GF-D8 (cell line): Measurements from ENCODE around the gene OPRD1.
A peak's percentile ranks its signal among the peaks of the same experiment; 100 is the strongest.

Source experiments
- DNase-seq: peaks from one replicate; lab custom pipeline; 2025; lab: John Stamatoyannopoulos, UW

OPRD1 gene

DNA sequence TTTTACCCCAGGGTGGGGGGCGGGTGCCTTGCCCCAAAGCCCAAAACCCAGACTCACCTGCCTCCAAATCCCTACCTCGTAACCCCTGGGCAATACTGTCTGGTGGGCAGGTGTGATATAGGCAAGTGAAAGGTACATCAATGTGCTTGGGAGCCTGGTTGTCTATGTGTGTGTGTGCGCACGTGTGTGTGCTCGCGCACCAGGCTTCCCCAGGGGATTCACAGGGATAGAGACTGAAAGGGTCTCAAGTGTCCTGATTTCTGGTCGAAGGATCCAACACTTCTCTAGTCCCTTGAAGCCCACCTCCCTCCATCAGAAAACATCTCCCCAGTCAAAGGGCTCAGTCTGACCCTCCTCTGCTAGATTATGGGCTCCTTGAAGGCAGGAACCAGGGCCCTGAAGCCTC is 73.5 kb downstream of the OPRD1 start:
- no peak for DNase-seq

- peak; percentile 15 for DNase-seq
Measured at GRCh38 chr1:28885977-28886730, 74.2 kb downstream of the OPRD1 start.

DNA sequence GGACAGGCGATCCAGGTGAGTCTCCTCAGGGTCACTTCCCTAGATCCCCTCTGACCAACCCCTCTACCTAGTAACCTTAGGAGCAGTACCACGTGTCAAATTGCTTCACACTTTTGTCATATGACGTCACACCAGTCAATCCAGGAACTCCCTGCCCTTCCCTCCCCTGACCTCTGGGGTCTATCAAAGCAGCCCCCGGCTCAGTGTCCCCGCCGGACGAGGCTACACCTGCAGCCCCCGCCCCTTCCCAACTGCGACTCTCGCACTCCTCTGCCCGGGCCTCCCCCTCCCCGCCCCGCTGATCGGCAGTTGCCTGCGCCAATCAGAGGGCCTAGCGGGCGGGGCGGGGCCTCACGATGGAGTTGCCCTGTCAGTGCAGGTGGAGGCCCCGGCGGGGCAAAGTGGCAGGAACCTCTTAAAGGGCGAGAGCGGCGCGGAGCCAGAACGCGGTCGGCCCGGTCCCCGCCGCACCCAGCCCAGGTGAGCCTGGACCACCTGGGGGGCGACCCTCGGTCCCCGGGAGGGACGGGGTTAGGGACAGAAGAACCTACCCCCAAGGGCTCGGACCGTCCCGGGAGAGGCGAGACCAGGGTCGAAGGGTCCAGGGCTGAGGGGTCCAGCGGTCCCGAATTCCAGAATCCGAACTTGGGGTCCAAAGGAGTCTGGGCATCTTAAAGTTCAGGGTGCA is 74.9 kb downstream of the OPRD1 start:
- DNase-seq, result peak; percentile 63

- DNase-seq, result peak; percentile 30
Measured at GRCh38 chr1:28887419-28887834, 75.5 kb downstream of the OPRD1 start.

- no peak for DNase-seq
Measured at GRCh38 chr1:28887835-28888682, 76.1 kb downstream of the OPRD1 start.

DNA sequence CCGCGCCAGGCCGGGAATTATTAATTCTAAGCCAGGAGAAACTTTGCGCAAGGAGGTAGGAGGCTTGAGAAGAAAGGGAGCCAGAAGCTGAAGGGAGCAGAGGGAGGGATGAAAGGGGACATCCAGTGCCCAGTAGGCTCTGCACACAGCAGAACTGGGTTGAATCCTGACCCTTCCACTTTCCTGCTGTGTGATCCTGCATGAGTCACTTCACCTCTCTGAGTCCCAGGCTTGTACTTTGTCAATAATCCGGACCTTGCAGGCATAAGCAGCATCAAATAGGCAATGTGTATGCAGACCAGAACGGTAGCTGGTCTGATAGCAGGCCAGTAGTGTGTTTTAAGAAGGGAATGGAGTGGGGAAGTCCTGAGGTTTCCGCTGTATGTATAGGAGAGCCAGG is 76.9 kb downstream of the OPRD1 start:
- no peak for DNase-seq

DNA sequence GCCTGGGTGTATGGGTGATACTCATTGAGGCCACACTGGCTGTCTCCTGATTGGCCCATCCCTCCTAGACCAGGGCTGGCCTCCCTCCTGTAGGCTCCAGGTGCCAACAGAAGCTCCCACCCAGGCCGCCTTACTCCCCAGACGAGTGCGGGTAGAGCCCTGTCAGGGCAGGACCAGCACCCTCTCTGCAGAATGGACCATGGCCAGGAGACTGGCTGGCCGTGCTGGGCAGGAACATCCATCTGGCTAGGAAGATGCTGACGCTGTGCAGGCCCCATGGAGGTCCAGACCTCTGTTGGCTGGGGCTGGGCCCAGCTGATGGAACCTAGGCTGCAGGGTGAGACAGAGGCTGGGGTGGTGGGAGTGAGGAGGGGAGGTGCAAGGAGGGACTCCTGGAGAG is 77.4 kb downstream of the OPRD1 start:
- DNase-seq, result no peak

GRCh38 chr1:28890435-28890834 is 78.5 kb downstream of the OPRD1 start:
- DNase-seq, result no peak

- no peak for DNase-seq
Measured at GRCh38 chr1:28890836-28891235, 78.9 kb downstream of the OPRD1 start.

- no peak for DNase-seq
Measured at GRCh38 chr1:28891256-28891655, 79.3 kb downstream of the OPRD1 start.

DNA sequence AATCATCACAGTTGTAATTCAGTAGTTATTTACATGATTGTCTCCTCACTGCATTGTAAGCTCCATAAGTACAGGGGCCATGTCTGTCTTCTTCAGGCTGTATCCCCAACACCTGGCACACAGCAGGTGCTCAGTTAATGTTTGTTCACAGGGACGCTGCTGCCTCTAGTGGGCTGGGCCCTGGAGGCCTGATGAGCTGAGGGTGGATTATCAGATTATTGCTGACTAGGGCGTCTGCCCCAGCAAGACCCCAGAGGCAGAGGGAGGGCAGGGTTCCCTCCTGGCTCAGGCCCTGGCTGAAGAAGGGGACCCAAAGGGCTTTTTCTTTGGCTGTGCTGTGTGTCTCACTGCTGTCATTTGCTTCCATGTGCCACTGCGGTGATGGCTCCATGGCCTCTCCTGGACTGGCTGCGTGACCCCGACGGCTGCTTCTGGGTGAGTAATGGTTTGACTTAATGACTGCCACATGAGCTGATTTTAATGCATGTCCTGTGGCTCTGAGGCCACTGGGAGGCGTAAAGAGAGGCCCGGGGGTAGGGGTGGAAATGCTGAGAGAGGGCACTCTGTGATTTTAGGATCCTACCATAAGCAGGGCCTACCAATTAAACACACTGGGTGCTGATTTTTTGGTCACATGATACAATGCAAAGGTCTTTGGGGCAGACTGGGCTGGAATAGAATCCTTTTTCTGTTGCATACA is 81.6 kb downstream of the OPRD1 start:
- no peak for DNase-seq

DNA sequence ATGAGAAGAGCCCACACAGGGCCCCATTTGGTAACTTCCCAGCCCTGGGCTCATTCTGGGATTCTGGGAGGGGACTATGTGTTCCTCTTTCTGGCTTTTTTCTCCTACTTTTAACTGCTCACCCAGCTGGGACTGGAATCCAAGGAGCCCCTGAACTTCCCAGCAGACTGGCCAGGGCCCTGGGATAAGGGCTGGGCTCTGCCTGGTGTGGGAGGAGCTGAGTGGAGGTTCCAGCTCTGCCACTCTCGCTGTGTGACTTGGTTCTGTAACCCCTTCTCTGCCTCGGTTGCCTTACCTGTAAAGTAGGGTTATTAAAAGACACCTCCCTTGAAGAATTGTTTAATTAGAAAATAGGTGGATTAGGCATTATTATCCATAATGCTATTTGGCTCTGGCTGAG is 82.8 kb downstream of the OPRD1 start:
- no peak for DNase-seq

- DNase-seq, result no peak
Measured at GRCh38 chr1:28895896-28896608, 84.1 kb downstream of the OPRD1 start.

GRCh38 chr1:28896609-28896986 is 84.6 kb downstream of the OPRD1 start:
- no peak for DNase-seq

DNA sequence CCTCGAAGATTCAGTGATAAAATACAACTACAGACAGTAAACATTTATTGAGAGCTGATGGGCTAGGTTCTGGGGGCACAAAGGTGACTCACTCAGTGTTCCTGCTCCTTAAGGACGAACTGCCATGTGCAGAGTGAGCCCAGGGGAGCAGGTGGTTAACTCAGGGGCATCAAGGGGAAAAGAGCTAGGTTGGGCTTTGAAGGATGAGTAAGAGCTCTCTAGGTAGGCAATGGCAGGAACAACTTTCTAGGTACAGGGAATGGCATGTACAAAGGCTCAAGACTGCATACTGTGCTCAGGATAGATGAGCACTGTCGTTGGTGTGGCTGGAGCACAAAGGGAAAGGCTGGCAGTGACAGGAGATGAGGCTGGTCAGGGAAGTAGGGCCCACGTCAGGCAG is 85.8 kb downstream of the OPRD1 start:
- DNase-seq, result no peak

GRCh38 chr1:28898405-28898881 is 86.5 kb downstream of the OPRD1 start:
- DNase-seq, result peak; percentile 13

- DNase-seq, result no peak
Measured at GRCh38 chr1:28899267-28899666, 87.3 kb downstream of the OPRD1 start.

DNA sequence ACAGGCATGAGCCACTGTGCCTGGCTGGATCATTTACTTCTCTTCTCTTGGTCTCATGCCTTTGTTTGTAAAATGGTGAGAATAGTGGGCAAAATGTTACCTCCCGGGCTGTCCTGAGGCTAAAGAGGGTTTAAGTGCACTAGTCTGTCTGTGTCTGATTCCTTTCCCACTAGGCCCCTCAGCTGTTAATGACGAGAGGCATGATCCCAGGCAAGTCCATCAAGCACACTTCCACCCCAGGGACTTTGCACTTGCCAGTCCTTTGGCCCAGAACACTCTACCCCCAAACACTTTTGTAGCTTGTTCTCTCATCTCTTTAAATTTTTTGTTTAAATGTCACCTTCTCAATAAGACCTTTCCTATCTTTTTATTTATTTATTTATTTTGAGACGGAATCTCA is 88.6 kb downstream of the OPRD1 start:
- DNase-seq, result no peak

DNA sequence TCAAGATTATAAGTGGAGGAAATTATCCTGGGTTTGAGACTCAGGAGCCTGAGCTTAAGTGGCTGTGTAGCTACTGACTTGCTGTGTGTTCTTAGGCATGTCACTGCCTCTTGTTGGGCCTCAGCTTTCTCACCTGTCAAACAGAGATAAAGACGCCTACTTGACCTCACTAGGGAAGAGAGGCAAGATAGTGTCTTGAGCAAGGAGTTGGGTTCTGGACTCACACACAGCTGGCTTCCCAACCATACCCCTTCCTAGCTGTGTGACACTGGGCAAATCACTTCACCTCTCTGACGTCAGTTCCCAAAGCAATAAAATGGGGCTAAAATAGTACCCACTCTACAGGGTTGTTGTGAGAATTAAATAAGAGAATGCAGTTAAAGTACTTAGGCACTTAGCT is 90.8 kb downstream of the OPRD1 start:
- DNase-seq, result no peak

DNA sequence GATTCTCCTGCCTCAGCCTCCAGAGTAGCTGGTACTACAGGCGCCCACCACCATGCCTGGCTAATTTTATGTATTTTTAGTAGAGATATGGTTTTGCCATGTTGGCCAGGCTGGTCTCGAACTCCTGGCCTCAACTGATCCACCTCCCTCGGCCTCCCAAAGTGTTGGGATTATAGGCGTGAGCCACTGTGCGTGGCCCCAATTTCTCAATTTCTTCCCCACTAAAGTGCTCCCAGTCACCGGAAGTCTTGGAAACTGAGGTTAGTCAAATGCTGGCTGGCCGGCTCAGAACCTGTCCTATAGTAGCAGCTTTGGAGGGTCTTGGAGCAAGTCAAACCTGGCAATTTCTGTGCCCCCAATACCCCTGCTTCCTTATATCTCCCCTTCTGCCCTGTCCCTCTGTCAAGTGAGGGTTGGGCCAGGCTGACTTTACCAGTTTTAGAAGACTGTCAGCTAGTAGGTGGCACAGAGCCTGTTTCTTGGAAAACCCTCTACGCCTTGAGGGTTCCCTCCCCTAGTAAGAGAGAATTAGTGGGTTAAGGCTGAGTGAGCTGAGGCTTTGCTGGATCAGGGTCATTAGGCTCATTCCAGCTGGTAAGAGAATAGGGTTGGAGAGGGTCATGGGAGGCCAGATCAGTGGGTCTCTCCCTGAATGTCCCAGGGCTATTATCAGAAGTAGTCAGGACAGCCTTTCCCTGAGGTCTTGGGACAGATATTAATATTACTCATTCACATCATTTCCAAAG is 94.1 kb downstream of the OPRD1 start:
- DNase-seq, result no peak

DNA sequence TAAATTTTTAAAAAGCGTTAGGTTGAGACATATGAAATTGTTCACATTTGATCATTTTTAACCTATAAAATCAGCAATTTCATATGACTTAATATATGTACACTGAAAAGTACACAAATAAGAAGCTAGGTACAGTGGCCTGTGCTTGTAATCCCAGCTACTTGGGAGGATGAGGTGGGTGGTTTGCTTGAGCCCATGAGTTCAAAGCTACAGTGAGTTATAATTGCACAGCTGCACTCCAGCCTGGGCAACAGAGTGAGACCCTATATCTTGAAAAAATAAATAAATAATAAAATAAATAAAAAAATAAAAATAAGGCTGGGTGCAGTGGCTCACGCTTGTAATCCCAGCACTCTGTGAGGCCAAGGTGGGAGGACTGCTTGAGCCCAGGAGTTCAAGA is 97.2 kb downstream of the OPRD1 start:
- no peak for DNase-seq
